K562 treated with DMSO at 1 percent for 12 hours (cell line): ENCODE measurements around the gene SELENOP. TPM values are rescaled to one million over a fixed set of nuclear protein-coding genes. Genes with fewer than 3 reads are reported as not detected.

Experiments
- total RNA-seq: library from RNA; unstranded; fragments of 300-600 nt; gene quantifications from 2 replicates; pipeline ENCODE4 v1.2.3, GENCODE V29; 2022; ENCODE audit not compliant: insufficient read depth

The SELENOP gene
- total RNA-seq: 10.2 and 14.8 TPM in 2 replicates

DNA sequence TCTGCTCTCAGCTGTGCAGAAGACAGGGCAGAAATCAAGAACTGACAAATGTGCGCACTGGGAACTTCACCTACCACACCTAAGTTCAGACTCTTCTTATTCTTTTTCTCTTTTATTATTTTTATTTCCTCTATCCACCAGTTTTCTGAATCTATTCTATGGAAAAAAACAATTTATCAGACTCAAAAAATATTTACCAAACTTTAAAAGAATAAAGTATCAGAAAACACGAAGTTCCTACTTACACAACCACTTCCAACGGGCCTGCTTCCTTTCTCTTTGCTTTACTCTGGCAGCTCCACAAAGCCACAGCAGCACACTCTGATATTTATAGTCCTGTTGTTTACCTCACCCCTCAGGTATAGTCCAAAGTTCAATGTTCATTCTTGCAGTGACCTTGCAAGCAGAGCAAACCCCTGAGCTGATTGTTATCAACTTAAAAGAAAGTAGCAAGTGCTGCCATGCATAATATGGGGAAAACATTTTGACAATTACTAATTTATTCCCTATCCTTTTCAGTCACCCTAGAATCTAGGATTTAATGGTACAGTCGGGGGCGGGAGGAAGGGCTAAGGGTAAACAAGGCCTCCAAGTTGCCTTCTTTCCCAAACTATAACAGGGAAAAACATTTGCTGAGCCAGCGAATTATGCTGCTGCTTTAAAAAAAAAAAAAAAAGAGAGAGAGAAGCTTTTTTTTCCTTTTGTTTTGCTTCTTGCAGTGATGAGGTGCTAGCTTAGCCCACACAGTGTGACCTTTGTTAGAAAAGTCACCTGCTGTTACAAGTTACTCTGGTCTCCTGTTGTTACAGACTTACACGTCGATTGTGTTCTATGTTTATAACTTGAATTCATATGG is at the start of gene SELENOP:
SELENOP (minus strand) TSS at position 302 of the 856 bp plus-strand sequence. CDS start 3,539 bp downstream, outside the sequence.

DNA sequence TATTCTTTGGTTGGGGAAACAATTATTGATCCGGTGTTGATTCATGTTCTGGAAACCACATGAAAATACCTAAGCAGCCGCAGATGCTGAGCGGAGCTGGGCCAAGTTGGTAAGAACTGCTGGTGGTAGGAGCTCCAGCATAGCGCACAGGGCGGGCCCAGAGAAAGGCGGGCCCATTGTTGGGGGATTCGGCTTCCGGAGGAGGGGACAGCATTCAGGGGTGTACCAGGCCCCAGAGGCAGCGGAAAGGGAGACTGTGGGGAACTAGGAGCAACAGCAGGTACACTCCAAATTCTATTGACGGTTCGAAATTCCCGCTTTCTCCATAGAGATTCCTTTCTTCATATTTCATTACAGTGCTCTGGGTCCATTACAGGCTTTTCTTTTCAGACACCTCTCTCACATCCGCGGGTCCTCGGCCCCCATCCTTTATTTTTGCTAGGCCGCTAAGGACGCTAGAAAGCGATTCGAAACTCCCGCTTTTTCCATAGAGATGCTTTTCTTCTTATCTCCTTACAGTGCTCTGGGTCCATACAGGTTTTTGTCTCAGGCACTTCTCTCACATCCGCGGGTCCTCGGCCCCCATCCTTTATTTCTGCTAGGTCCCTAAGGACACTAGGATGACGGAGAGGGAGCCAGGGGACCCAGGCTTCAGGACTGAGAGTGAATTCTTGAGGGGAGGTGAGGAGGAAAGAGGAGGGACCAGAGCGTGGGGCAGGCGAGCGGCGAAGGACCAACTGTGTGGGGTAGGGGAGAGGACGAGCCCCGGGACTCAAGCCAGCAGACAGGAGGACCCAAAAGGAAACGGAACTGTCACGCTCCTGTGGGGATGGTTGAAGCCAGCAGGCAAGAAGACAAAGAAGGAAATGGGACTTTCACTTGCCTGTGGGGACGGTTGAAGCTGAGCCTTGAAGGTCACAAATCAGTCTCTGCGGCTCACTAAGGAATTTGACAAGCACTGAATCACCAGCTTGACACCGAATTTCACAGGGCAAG is 54.8 kb downstream of the SELENOP start, which contains the start of gene CCDC152:
CCDC152 (plus strand) TSS at position 213 of the 996 bp plus-strand sequence. CDS start 2,304 bp downstream, outside the sequence.

Other genes starting within 250 kb of the SELENOP start
- gene CCDC152, start 55.1 kb downstream of the SELENOP start, total RNA-seq: 4.2 and 8.2 TPM in 2 replicates
- gene ANXA2R, start 228.4 kb upstream of the SELENOP start, total RNA-seq: 5.1 and 8.2 TPM in 2 replicates